GM19328 (cell line): ENCODE results near the gene NPAS3.

ENCODE experiments used
- ATAC-seq: cut with Tn5 transposase; IDR thresholded peaks from one replicate; pipeline ENCODE4 v1.9.1; 2021; ENCODE audit warnings: mild to moderate bottlenecking, moderate library complexity; ENCODE audit not compliant: unreplicated experiment

NPAS3 gene

GRCh38 chr14:33307691-33308251, 369.1 kb downstream of the NPAS3 start:
- no peak for ATAC-seq

- ATAC-seq = no peak
These were observed 370.4 kb downstream of the NPAS3 start for GRCh38 chr14:33309106-33309505.

GRCh38 chr14:33315217-33315616, 376.5 kb downstream of the NPAS3 start:
- ATAC-seq = no peak

GRCh38 chr14:33315721-33316120, 377.0 kb downstream of the NPAS3 start:
- ATAC-seq = no peak

- ATAC-seq = no peak
These were observed 379.0 kb downstream of the NPAS3 start for GRCh38 chr14:33317675-33318074.

- no peak for ATAC-seq
These were observed 385.3 kb downstream of the NPAS3 start for GRCh38 chr14:33323979-33324378.

GRCh38 chr14:33331176-33331949, 392.7 kb downstream of the NPAS3 start:
- no peak for ATAC-seq

GRCh38 chr14:33332497-33332896, 393.8 kb downstream of the NPAS3 start:
- no peak for ATAC-seq

GRCh38 chr14:33335366-33335765, 396.7 kb downstream of the NPAS3 start:
- ATAC-seq = no peak

GRCh38 chr14:33342299-33342974, 403.8 kb downstream of the NPAS3 start:
- ATAC-seq = no peak

- ATAC-seq = no peak
These were observed 404.3 kb downstream of the NPAS3 start for GRCh38 chr14:33343016-33343415.

GRCh38 chr14:33347796-33348195, 409.1 kb downstream of the NPAS3 start:
- ATAC-seq = no peak

GRCh38 chr14:33348510-33348909, 409.8 kb downstream of the NPAS3 start:
- no peak for ATAC-seq

GRCh38 chr14:33349871-33350270, 411.2 kb downstream of the NPAS3 start:
- ATAC-seq = no peak

- ATAC-seq = no peak
These were observed 411.8 kb downstream of the NPAS3 start for GRCh38 chr14:33350366-33350990.

GRCh38 chr14:33352821-33353220, 414.1 kb downstream of the NPAS3 start:
- no peak for ATAC-seq

- no peak for ATAC-seq
These were observed 417.5 kb downstream of the NPAS3 start for GRCh38 chr14:33356181-33356580.

- ATAC-seq = no peak
These were observed 418.7 kb downstream of the NPAS3 start for GRCh38 chr14:33357225-33358010.

- no peak for ATAC-seq
These were observed 420.7 kb downstream of the NPAS3 start for GRCh38 chr14:33359288-33359881.

- no peak for ATAC-seq
These were observed 424.3 kb downstream of the NPAS3 start for GRCh38 chr14:33362934-33363333.
